K562 (cell line): Measurements from ENCODE around the gene SHISAL1. TPM values are rescaled to one million over a fixed set of nuclear protein-coding genes. Genes with fewer than 3 reads are reported as not detected.

Source experiments
- ATAC-seq: fragments of 200-7000 bp; cut with Tn5 transposase; 3 replicates; pipeline ENCODE4 v1.9.1; 2020; ENCODE audit warnings: moderate library complexity
- BruUV-seq: library from RNA; stranded (reverse); fragments of 400-500 nt; replicated peaks from 2 replicates; lab custom pipeline; 2021; lab: Mats Ljungman, UMichigan
- CTCF ChIA-PET: fragments of 300-600 bp; formaldehyde crosslinking; extraction: SDS; loops from one replicate; lab custom pipeline; 2021; ENCODE audit warnings: low intra/inter-chr PET ratio; lab: Yijun Ruan, JAX
- POLR2A ChIA-PET: fragments of 300-600, 350-650 bp; sonication (Branson Sonifier 250); formaldehyde crosslinking; extraction: SDS; loops from one replicate; lab custom pipeline; 2021; ENCODE audit warnings: antibody characterized with exemption, inconsistent platforms; lab: Yijun Ruan, JAX
- DNase-seq, 4 experiments: peaks; one replicate each; pipeline versions ENCODE4 v3.0.0 to v3.0.0-alpha.2; 2011 to 2018; ENCODE audit warnings: low spot score in 3 of 4, mixed read lengths in 3 of 4; ENCODE audit errors: extremely low read depth in 1 of 4
- FAIRE-seq: peaks from 2 replicates; lab custom pipeline; 2011; peaks lifted over from hg19 to GRCh38; lab: Jason Lieb, UNC
- H2AFZ ChIP-seq: 2 replicates; pipeline ENCODE4 v1.6.0; 2011; ENCODE audit warnings: low read depth, low read length, control low read depth, inconsistent platforms
- H3K27ac ChIP-seq: fragments of 200-600 bp; 3 replicates; pipeline ENCODE4 v1.8.0; 2011; ENCODE audit warnings: low read depth, mild to moderate bottlenecking, control low read depth, inconsistent platforms, low read length, moderate library complexity, mixed read lengths; ENCODE audit errors: extremely low read depth
- H3K27me3 ChIP-seq, 2 experiments: fragments of 300-600 bp in 1 of 2; 2 replicates in 1 of 2; 3 replicates in 1 of 2; pipeline versions ENCODE4 v1.6.0 to v1.8.0; 2011; ENCODE audit warnings: inconsistent platforms in 2 of 2, low read length in 2 of 2, mild to moderate bottlenecking in 1 of 2, mixed read lengths in 1 of 2, moderate library complexity in 1 of 2; ENCODE audit not compliant: control insufficient read depth in 2 of 2, insufficient read depth in 2 of 2
- H3K36me3 ChIP-seq: fragments of 300-600 bp; 3 replicates; pipeline ENCODE4 v1.8.0; 2011; ENCODE audit warnings: mild to moderate bottlenecking, low read length, inconsistent platforms; ENCODE audit not compliant: control insufficient read depth, insufficient read depth
- H3K4me1 ChIP-seq, 2 experiments: fragments of 200-600 bp in 1 of 2; replicated peaks in 1 of 2; 2 replicates in 1 of 2; 3 replicates in 1 of 2; pipeline versions ENCODE4 v1.5.1 to v1.8.0; 2011; ENCODE audit warnings: inconsistent platforms in 2 of 2, low read length in 2 of 2, mild to moderate bottlenecking in 1 of 2, mixed read lengths in 1 of 2, moderate library complexity in 1 of 2; ENCODE audit not compliant: control insufficient read depth in 2 of 2, insufficient read depth in 2 of 2
- H3K4me2 ChIP-seq: 2 replicates; pipeline ENCODE4 v1.6.1; 2011; ENCODE audit warnings: low read length, control low read depth, inconsistent platforms, mixed read lengths; ENCODE audit not compliant: insufficient read depth
- H3K4me3 ChIP-seq: fragments of 200-600 bp; sonication (generic), shearing (Covaris generic); 2 replicates; pipeline ENCODE4 v1.5.1; 2016; ENCODE audit warnings: control low read depth, inconsistent platforms
- H3K79me2 ChIP-seq: fragments of 200-600 bp; 3 replicates; pipeline ENCODE4 v1.8.0; 2011; ENCODE audit warnings: low read length, inconsistent platforms; ENCODE audit not compliant: control insufficient read depth, insufficient read depth
- H3K9ac ChIP-seq, 2 experiments: 2 replicates each; pipeline versions ENCODE4 v1.6.0 to v1.6.1; 2011; ENCODE audit warnings: low read depth in 2 of 2, low read length in 2 of 2, control low read depth in 1 of 2, inconsistent platforms in 1 of 2, mild to moderate bottlenecking in 1 of 2, mixed read lengths in 1 of 2; ENCODE audit not compliant: insufficient read depth in 1 of 2
- H3K9me1 ChIP-seq: one replicate; pipeline ENCODE4 v1.6.0; 2011; ENCODE audit warnings: inconsistent platforms, mild to moderate bottlenecking, low read length, moderate library complexity; ENCODE audit not compliant: control insufficient read depth, insufficient read depth
- H3K9me3 ChIP-seq: replicated peaks from 2 replicates; pipeline ENCODE4 v1.5.1; 2011; ENCODE audit warnings: low read depth, low read length, inconsistent platforms; ENCODE audit not compliant: control insufficient read depth, insufficient read depth
- H4K20me1 ChIP-seq: replicated peaks from 2 replicates; pipeline ENCODE4 v1.6.1; 2011; ENCODE audit warnings: low read length, inconsistent platforms, mixed read lengths; ENCODE audit not compliant: control insufficient read depth, insufficient read depth
- CAMTA2 ChIP-seq: fragments of 250-450 bp; sonication (Bioruptor Pico); conservative IDR thresholded peaks from 2 replicates; pipeline ENCODE4 v1.5.1; 2022
- EGR1 ChIP-seq: fragments of 450-650 bp; conservative IDR thresholded peaks from 2 replicates; pipeline ENCODE4 v1.6.1; 2017; ENCODE audit warnings: mild to moderate bottlenecking
- FOXK2 ChIP-seq, 2 experiments: fragments of 450-650 bp; IDR thresholded peaks in 1 of 2; conservative IDR thresholded peaks in 1 of 2; 2 replicates each; pipeline ENCODE4 v1.6.1; 2016; ENCODE audit warnings: low read depth in 2 of 2, mild to moderate bottlenecking in 1 of 2
- HES1 ChIP-seq: fragments of 450-650 bp; IDR thresholded peaks from 2 replicates; pipeline ENCODE4 v1.6.1; 2016; ENCODE audit warnings: low read depth, mild to moderate bottlenecking, moderate library complexity
- NFE2L1 ChIP-seq: fragments of 450-650 bp; IDR thresholded peaks from 2 replicates; pipeline ENCODE4 v1.6.1; 2016; ENCODE audit warnings: missing genetic modification characterization, low read depth, mild to moderate bottlenecking, missing compliant biosample characterization, moderate library complexity, borderline replicate concordance
- TAL1 ChIP-seq: fragments of 450-650 bp; IDR thresholded peaks from 2 replicates; pipeline ENCODE4 v1.6.1; 2016; ENCODE audit warnings: mild to moderate bottlenecking
- WGBS: fragments of 100-300 bp; shearing (Covaris generic); methylation state at CpG from one replicate; pipeline ENCODE4 v1.1.6; 2016; ENCODE audit warnings: low coverage, mixed read lengths; ENCODE audit not compliant: insufficient coverage; ENCODE audit errors: missing lambda C conversion rate; 5-methylcytosine and 5-hydroxymethylcytosine counted together
- in situ Hi-C: fragments of 300-500 bp; cut with MboI; formaldehyde crosslinking; loops from 4 replicates; pipeline ENCODE4 v1.15.0; 2018; ENCODE audit warnings: inconsistent platforms, mixed read lengths
- intact Hi-C: fragments of 100-400 bp; cut with micrococcal nuclease; formaldehyde crosslinking; loops from 2 replicates; pipeline ENCODE4 v1.14.2; 2022
- polyA plus RNA-seq, 8 experiments: library from polyadenylated mRNA; depleted of rRNA in 4 of 8; stranded (reverse) in 5 of 8; unstranded in 3 of 8; fragments of >200 nt; fragmentation: Nextera tagmentation in 2 of 8; fragmentation: Illumina TruSeq in 1 of 8; extraction: Ambion mirVana in 2 of 8; extraction: Trizol in 1 of 8; gene quantifications; 2 replicates each; pipeline versions ENCODE4 v1.2.1 to v1.2.3, GENCODE V29; 2011 to 2014; ENCODE audit warnings: inconsistent platforms in 1 of 8, missing spikeins in 1 of 8
- total RNA-seq, 7 experiments: library from RNA; depleted of rRNA in 6 of 7; stranded (reverse); fragments of >200 nt in 6 of 7; fragmentation: Illumina TruSeq in 2 of 7; extraction: Trizol in 2 of 7; gene quantifications; 2 replicates each; pipeline versions ENCODE4 v1.2.1 to v1.2.3, GENCODE V29; 2011 to 2021; ENCODE audit warnings: low replicate concordance in 1 of 7
- TF ChIP-seq, protein P1 (sequence below): fragments of 450-650 bp; formaldehyde crosslinking; IDR thresholded peaks from 2 replicates; pipeline ENCODE4 v1.4.0; 2020; ENCODE audit warnings: mild to moderate bottlenecking, moderate library complexity

Gene SHISAL1
- total and polyA plus RNA-seq, 9 of the 15 experiments (the other 6 are each of a cell fraction or from before 2014, with no cell fraction given), result not detected

DNA sequence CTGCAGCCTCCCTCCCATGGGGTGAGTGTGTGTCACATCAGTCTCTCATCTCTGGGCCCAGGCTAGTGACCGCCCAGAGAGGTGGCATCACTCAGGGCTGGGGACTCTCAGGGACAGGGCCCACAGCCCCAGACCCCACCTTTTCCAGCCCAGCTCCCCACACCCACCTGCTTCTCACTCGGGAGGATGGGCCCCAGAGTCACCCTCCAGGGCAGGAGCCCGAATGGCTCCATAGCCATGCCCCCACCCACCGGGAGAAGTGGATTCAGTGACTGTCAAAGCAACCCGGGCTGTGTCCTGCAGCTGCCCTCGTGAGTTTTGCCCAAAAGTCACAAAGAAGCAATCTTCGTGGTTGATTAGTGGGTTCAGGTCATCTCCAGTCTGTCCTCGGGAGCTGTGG is 106.1 kb downstream of the SHISAL1 start:
- Histone ChIP-seq H3K27ac (no peak overlapping the region), H3K36me3 (no peaks in the 10 kb centered on the region), H2AFZ (no peak overlapping the region), H3K9me3 (no peaks in the 10 kb centered on the region), H3K79me2 (no peaks in the 10 kb centered on the region), H3K9ac (no peak overlapping the region), H3K4me1 (no peaks in the 10 kb centered on the region), H3K27me3 (peaks cover 3 to 24% of the 10 kb centered on the region in 2 experiments; a peak in 3 of 5 replicates), H4K20me1 (no peaks in the 10 kb centered on the region), H3K4me2 (no peak overlapping the region), H3K4me3 (no peak overlapping the region), H3K9me1 (no peaks in the 10 kb centered on the region)
- in situ Hi-C loops, result no loop called here
- TF ChIP-seq, protein P1, sequence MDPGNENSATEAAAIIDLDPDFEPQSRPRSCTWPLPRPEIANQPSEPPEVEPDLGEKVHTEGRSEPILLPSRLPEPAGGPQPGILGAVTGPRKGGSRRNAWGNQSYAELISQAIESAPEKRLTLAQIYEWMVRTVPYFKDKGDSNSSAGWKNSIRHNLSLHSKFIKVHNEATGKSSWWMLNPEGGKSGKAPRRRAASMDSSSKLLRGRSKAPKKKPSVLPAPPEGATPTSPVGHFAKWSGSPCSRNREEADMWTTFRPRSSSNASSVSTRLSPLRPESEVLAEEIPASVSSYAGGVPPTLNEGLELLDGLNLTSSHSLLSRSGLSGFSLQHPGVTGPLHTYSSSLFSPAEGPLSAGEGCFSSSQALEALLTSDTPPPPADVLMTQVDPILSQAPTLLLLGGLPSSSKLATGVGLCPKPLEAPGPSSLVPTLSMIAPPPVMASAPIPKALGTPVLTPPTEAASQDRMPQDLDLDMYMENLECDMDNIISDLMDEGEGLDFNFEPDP (CRISPR knock-in tag), result no peak
- no peak for TF ChIP-seq FOXK2 (conservative IDR thresholded peaks at IDR 0.05 in 1 of 2, IDR thresholded peaks at IDR 0.05 in 1 of 2; ENCODE audit: low read depth in 2 of 2)
- no peak for TF ChIP-seq HES1
- TF ChIP-seq TAL1, result no peak
- TF ChIP-seq CAMTA2 (CRISPR knock-in tag), result no peak
- TF ChIP-seq EGR1, result no peak
- TF ChIP-seq NFE2L1 (tag), result no peak
- intact Hi-C loops, result no loop called here
- BruUV-seq, result no TSS peak
- ATAC-seq (no peak), DNase-seq (no peak), FAIRE-seq (no peak)
- POLR2A ChIA-PET, result no interaction called here
- 0% methylated on average over 6 of the region's 8 CpGs for WGBS
- CTCF ChIA-PET, result no interaction called here
